ENCODE data around the gene C18orf63.
"Not testable (repeated sequence)": the region's sequence is repeated elsewhere in the genome, so short reads cannot be mapped to it uniquely, and the experiment has no call there.

C18orf63 gene

GRCh38 chr18:74316257-74317170 is 875 bp downstream of the C18orf63 start (continued):
- no peak for TF ChIP-seq PRDM4 (tag by site-specific recombination; IDR thresholded peaks at IDR 0.05)
- TF ChIP-seq ZNF324 (tag by site-specific recombination; IDR thresholded peaks at IDR 0.05), result no peak
- TF ChIP-seq ZNF473 (tag by site-specific recombination; IDR thresholded peaks at IDR 0.05), result no peak
- TF ChIP-seq, protein P1, sequence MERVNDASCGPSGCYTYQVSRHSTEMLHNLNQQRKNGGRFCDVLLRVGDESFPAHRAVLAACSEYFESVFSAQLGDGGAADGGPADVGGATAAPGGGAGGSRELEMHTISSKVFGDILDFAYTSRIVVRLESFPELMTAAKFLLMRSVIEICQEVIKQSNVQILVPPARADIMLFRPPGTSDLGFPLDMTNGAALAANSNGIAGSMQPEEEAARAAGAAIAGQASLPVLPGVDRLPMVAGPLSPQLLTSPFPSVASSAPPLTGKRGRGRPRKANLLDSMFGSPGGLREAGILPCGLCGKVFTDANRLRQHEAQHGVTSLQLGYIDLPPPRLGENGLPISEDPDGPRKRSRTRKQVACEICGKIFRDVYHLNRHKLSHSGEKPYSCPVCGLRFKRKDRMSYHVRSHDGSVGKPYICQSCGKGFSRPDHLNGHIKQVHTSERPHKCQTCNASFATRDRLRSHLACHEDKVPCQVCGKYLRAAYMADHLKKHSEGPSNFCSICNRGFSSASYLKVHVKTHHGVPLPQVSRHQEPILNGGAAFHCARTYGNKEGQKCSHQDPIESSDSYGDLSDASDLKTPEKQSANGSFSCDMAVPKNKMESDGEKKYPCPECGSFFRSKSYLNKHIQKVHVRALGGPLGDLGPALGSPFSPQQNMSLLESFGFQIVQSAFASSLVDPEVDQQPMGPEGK (tag by site-specific recombination; IDR thresholded peaks at IDR 0.05), result no peak
- TF ChIP-seq ZNF629 (tag by site-specific recombination; IDR thresholded peaks at IDR 0.05), result no peak
- no peak for TF ChIP-seq ZNF501 (tag by site-specific recombination; IDR thresholded peaks at IDR 0.05)
- TF ChIP-seq ZNF561 (tag by site-specific recombination; IDR thresholded peaks at IDR 0.05; ENCODE audit: borderline replicate concordance), result no peak
- no peak for TF ChIP-seq BCL6B (tag by site-specific recombination; IDR thresholded peaks at IDR 0.05)

GRCh38 chr18:74326231-74326630 is 10.6 kb downstream of the C18orf63 start:
- H3K9me3 ChIP-seq (ENCODE audit: control insufficient read depth, insufficient read depth, low read depth, low read length), result no peaks in the 10 kb centered on the region; the same call in 1 of the 2 replicates
- no peaks in the 10 kb centered on the region for H3K4me1 ChIP-seq (ENCODE audit: control insufficient read depth, insufficient read depth, low read length)
- H3K36me3 ChIP-seq (ENCODE audit: control insufficient read depth in 2 of 2, insufficient read depth in 1 of 2, low read length in 2 of 2), result no peaks in the 10 kb centered on the region
- no peak overlapping the region for H3K4me3 ChIP-seq (ENCODE audit: low read depth, low read length)
- no peak overlapping the region for H3K27ac ChIP-seq (ENCODE audit: extremely low read depth, low read depth, low read length)
- ChIA-PET CTCF (interaction anchor here (1.2 kb wide), 1 partner anchor 16 kb away, joined by 5 read pairs; no protein-coding TSS in a partner anchor), POLR2A (no interaction called here)
- TF ChIP-seq GLIS2 (tag by site-specific recombination; IDR thresholded peaks at IDR 0.05) (no peak), ZNF585B (tag by site-specific recombination; IDR thresholded peaks at IDR 0.05) (no peak), SETDB1 (IDR thresholded peaks at IDR 0.05; ENCODE audit: insufficient read length, low read length) (no peak), ZNF530 (tag by site-specific recombination; IDR thresholded peaks at IDR 0.05; ENCODE audit: low read depth) (no peak), TCF7L2 (IDR thresholded peaks at IDR 0.05; ENCODE audit: borderline replicate concordance, low read depth, low read length) (no peak), ZBTB8A (tag by site-specific recombination; IDR thresholded peaks at IDR 0.05) (no peak), ZNF121 (tag by site-specific recombination; IDR thresholded peaks at IDR 0.05) (no peak), ZNF704 (tag by site-specific recombination; IDR thresholded peaks at IDR 0.05) (no peak), ZNF248 (tag by site-specific recombination; IDR thresholded peaks at IDR 0.05) (no peak), ZNF426 (tag by site-specific recombination; IDR thresholded peaks at IDR 0.05) (no peak), ATF2 (tag by site-specific recombination; IDR thresholded peaks at IDR 0.05; ENCODE audit: low read depth) (no peak), ZNF211 (tag by site-specific recombination; IDR thresholded peaks at IDR 0.05; ENCODE audit: low read depth) (no peak), ZNF600 (tag by site-specific recombination; IDR thresholded peaks at IDR 0.05) (no peak), ZIC2 (tag by site-specific recombination; IDR thresholded peaks at IDR 0.05) (no peak), ZNF184 (tag by site-specific recombination; IDR thresholded peaks at IDR 0.05) (no peak), ZNF157 (tag by site-specific recombination; IDR thresholded peaks at IDR 0.05) (no peak), ZNF433 (tag by site-specific recombination; IDR thresholded peaks at IDR 0.05; ENCODE audit: low read depth) (no peak)

- H3K36me3 ChIP-seq (ENCODE audit: control insufficient read depth in 2 of 2, insufficient read depth in 1 of 2, low read length in 2 of 2); H3K27ac ChIP-seq (ENCODE audit: extremely low read depth, low read depth, low read length); H3K9me3 ChIP-seq (ENCODE audit: control insufficient read depth, insufficient read depth, low read depth, low read length); H3K4me1 ChIP-seq (ENCODE audit: control insufficient read depth, insufficient read depth, low read length); POLR2A ChIA-PET; H3K4me3 ChIP-seq (ENCODE audit: low read depth, low read length): not testable (repeated sequence)
- CTCF ChIA-PET, result interaction anchor here (1.2 kb wide), 1 partner anchor 15 kb away, joined by 5 read pairs; no protein-coding TSS in a partner anchor
Measured at GRCh38 chr18:74326791-74327190, 11.2 kb downstream of the C18orf63 start.
